ENCODE measurements around the gene CCDC7. TPM values are rescaled to one million over a fixed set of nuclear protein-coding genes. Genes with fewer than 3 reads are reported as not detected.

The CCDC7 gene
- total RNA-seq, 2 experiments from 2014 or later = 12.0 to 19.3 TPM

DNA sequence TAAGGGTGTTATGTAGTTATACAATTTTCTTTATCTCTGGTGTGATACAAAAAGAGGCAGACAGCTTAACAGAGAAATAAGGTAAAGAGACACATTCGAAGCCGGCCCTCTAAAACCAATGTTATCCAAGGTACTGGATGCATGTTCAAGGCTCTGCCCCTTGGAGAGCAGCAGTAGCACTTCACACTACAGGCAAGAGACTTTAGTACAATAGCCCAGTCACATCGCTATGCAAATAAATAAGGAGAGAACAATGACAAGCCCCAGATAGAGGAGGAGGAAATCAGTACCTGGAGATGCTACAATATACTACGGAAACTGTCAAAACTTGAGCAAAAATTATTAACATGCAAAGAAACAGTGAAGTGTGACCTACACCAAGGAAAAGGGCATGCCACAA lies 401.0 kb downstream of the CCDC7 start:
- Mint-ChIP-seq H3K27ac (no peak overlapping the region), H3K4me3 (no peak overlapping the region), H3K36me3 (no peaks in the 10 kb centered on the region), H3K4me1 (no peaks in the 10 kb centered on the region), H3K9me3 (ENCODE audit: low read depth) (no peaks in the 10 kb centered on the region), H3K27me3 (no peaks in the 10 kb centered on the region)
- no peak for ATAC-seq
- CTCF ChIA-PET = no interaction called here
- DNase-seq = no peak

DNA sequence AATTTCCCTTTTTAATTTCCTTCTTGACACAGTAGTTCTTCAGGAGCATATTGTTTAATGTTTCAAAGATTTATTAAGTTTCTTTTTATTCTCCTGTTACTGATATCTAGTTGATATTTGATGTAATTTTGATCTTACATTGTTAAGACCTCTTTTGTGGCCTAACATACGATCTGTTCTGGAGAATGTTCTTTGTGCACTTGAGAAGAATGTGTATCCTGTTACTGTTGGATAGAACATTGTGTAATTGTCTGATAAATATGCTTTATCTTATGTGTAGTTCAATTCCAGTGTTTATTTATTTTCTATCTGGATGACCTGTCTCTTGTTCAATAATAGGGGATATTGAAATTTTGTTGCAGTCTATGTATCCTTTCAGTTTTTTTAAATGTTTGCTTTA lies 405.4 kb downstream of the CCDC7 start:
- H3K9me3 Mint-ChIP-seq (ENCODE audit: low read depth) = no peaks in the 10 kb centered on the region
- peaks cover 1% of the 10 kb centered on the region for H3K4me1 Mint-ChIP-seq
- ATAC-seq = no peak
- no peaks in the 10 kb centered on the region for H3K36me3 Mint-ChIP-seq
- CTCF ChIA-PET = no interaction called here
- no peak overlapping the region for H3K4me3 Mint-ChIP-seq
- DNase-seq = no peak
- H3K27ac Mint-ChIP-seq = no peak overlapping the region
- no peaks in the 10 kb centered on the region for H3K27me3 Mint-ChIP-seq

DNA sequence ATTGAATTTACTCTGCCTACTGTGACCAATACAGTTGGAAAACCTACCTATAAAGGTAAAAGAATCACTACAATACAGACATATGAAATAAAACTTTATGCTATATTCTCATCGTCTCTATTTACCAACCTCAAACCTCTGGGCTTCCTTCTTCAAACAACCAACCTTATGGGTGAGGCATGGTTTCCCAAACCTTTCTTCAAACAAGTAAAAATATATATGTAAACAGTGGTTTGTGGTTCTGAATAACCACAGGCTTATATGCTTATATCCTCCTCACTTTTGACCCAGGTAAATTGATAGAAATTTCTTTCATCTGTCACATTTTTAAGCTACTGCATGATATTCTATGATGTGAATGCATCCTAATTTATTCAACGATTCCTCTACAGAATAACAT lies 408.5 kb downstream of the CCDC7 start:
- Mint-ChIP-seq H3K36me3 (no peaks in the 10 kb centered on the region), H3K4me1 (peaks cover 1% of the 10 kb centered on the region), H3K27ac (no peak overlapping the region), H3K27me3 (no peaks in the 10 kb centered on the region), H3K4me3 (no peak overlapping the region), H3K9me3 (ENCODE audit: low read depth) (peaks cover 2% of the 10 kb centered on the region)
- ATAC-seq (no peak), DNase-seq (no peak)
- CTCF ChIA-PET = no interaction called here

DNA sequence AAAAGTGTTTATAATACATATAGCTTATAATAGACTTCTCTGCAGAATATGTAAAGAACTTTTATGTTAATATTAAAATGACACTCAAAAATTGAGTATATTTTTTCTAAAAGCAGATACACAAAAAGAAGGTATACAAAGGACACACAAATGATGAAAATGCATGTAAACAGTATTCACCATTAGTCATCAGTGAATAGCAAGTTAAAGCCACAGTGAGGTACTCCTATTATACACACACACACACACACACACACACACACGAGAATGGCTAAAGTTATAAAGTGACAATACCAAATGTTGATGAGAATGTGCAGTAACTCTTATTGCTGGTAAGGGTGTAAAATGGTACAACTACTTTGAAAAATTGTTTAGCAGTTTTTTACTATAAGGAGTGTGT lies 419.2 kb downstream of the CCDC7 start:
- DNase-seq (no peak), ATAC-seq (no peak)
- no peaks in the 10 kb centered on the region for H3K36me3 Mint-ChIP-seq
- no peak overlapping the region for H3K4me3 Mint-ChIP-seq
- H3K9me3 Mint-ChIP-seq (ENCODE audit: low read depth) = no peaks in the 10 kb centered on the region
- CTCF ChIA-PET = no interaction called here
- H3K27ac Mint-ChIP-seq = no peak overlapping the region
- peaks cover 8% of the 10 kb centered on the region for H3K27me3 Mint-ChIP-seq
- H3K4me1 Mint-ChIP-seq = no peaks in the 10 kb centered on the region

DNA sequence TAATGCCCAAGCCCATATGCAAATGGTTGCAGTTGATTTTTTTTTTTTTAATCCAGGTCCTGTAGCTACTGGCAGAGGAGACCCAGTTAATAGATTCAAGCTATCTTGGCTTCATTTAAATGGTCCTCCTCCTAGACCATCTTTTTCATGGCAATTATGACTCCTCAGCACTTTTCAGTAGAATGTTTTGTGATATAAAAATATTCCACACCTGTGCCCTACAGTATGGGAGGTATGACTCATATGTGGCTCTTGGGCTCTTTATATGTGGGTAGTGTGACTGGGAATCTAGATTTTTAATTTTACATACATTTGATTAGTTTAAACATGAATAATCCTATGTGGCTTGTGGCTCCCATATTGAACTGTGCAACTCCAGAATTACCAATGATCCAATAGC lies 432.0 kb downstream of the CCDC7 start:
- Mint-ChIP-seq H3K4me3 (no peak overlapping the region), H3K9me3 (ENCODE audit: low read depth) (no peaks in the 10 kb centered on the region), H3K4me1 (no peaks in the 10 kb centered on the region), H3K27me3 (no peaks in the 10 kb centered on the region), H3K36me3 (no peaks in the 10 kb centered on the region), H3K27ac (no peak overlapping the region)
- CTCF ChIA-PET = no interaction called here
- DNase-seq (no peak), ATAC-seq (no peak)

DNA sequence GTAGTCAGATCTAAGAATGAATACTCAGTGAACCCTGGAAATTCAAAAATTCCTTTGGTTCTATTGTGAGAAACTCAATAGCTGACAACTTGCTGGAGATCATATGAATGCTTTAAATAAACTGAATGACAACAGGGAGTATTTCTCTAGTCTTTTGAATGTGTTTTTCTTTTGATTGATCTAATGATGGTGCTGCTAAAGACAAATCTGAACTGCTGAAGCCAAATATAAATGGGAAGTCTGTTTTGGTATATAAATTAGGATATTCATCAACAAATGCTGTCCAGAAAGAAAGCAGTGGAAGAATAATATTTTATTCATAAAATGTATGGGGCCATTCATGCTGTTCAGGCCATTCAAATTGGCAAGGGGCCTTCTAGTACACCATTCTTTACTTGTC lies 432.7 kb downstream of the CCDC7 start:
- no peak for ATAC-seq
- no peak overlapping the region for H3K4me3 Mint-ChIP-seq
- DNase-seq = no peak
- no peak overlapping the region for H3K27ac Mint-ChIP-seq
- H3K27me3 Mint-ChIP-seq = no peaks in the 10 kb centered on the region
- H3K9me3 Mint-ChIP-seq (ENCODE audit: low read depth) = no peaks in the 10 kb centered on the region
- CTCF ChIA-PET = no interaction called here
- H3K36me3 Mint-ChIP-seq = no peaks in the 10 kb centered on the region
- H3K4me1 Mint-ChIP-seq = no peaks in the 10 kb centered on the region

DNA sequence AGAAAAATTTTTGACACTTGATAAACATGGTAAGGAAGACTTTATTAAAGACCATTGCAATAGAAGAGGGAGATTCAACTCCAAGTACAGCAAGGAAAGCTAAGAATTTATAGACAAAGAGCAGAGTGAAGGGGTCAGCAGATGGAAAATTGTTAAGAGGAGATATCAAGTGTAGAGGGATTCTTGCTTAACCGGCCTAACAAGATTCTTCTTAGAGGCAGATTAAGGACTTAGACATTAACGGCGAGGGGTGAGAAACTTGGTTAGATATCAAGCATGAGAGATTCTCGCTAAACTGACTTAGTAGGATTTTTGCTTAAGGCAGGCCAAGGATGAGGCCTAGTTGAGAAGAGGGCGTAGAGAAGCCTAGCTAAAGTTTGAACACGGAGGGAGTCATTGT lies 436.1 kb downstream of the CCDC7 start:
- no peak for ATAC-seq
- Mint-ChIP-seq H3K27me3 (no peaks in the 10 kb centered on the region), H3K27ac (no peak overlapping the region), H3K9me3 (ENCODE audit: low read depth) (no peaks in the 10 kb centered on the region), H3K4me1 (no peaks in the 10 kb centered on the region), H3K36me3 (no peaks in the 10 kb centered on the region), H3K4me3 (no peak overlapping the region)
- no peak for DNase-seq
- CTCF ChIA-PET = no interaction called here

DNA sequence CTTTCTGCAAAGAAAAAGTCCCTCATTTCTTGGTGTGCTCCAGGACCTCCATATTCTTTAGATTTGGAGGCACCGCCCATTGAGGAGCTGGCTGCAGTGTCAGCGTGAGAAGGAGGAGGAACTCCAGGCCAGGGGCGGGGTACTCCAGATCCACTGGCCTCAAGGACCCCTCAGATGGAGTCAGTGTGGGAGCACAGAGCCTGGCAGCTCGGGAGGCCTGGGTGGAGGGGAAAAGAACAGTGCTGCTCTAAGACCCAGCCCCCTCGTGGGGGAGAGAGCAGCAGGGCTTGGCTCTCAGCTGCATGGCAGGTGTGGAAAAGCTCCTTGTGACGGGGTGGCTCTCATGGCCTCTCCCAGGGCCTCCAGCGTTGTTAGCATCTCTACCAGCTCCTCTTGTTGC lies 441.5 kb downstream of the CCDC7 start:
- DNase-seq = no peak
- Mint-ChIP-seq H3K27me3 (no peaks in the 10 kb centered on the region), H3K36me3 (no peaks in the 10 kb centered on the region), H3K4me1 (peaks cover 7% of the 10 kb centered on the region), H3K27ac (no peak overlapping the region), H3K4me3 (no peak overlapping the region), H3K9me3 (ENCODE audit: low read depth) (no peaks in the 10 kb centered on the region)
- CTCF ChIA-PET = no interaction called here
- no peak for ATAC-seq

DNA sequence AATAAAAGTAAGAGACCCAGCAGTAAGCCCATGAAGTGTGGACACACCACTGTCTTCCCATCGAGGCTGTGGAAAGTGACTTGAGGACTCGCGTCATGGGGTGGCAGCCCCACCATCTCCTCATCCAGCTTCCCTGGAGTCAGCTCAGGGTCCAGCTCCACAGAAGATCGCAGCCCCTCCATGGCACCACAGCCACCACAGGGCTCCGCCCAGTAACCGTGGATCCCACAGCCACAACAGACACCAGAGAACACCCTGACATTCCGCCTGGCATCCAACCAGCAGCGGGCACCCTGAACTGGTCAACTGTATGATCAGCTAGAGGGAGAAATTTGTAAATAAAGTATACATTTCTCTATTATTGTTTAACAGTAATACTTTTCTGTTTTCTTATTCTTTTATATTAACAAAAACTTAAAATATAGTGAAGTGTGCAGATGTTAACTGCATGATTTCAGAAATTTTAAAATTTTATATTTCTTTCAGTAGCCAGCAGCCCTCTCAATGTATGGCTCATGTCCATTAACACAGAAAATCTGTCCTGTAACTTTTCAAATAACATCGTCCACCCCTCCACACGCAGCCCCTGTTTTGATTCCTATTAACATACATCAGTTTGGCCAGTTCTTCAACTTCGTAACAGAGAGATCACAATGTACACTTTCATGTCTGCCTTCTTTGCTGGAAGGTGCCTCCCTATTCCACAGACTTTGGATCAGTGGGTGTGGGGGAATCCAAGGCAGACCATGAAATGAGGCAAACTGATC lies 442.4 kb downstream of the CCDC7 start:
- peaks cover 7% of the 10 kb centered on the region for H3K4me1 Mint-ChIP-seq
- ATAC-seq = no peak
- no peaks in the 10 kb centered on the region for H3K27me3 Mint-ChIP-seq
- H3K9me3 Mint-ChIP-seq (ENCODE audit: low read depth) = no peaks in the 10 kb centered on the region
- H3K36me3 Mint-ChIP-seq = no peaks in the 10 kb centered on the region
- no peak overlapping the region for H3K27ac Mint-ChIP-seq
- CTCF ChIA-PET = no interaction called here
- no peak overlapping the region for H3K4me3 Mint-ChIP-seq
- DNase-seq = no peak

DNA sequence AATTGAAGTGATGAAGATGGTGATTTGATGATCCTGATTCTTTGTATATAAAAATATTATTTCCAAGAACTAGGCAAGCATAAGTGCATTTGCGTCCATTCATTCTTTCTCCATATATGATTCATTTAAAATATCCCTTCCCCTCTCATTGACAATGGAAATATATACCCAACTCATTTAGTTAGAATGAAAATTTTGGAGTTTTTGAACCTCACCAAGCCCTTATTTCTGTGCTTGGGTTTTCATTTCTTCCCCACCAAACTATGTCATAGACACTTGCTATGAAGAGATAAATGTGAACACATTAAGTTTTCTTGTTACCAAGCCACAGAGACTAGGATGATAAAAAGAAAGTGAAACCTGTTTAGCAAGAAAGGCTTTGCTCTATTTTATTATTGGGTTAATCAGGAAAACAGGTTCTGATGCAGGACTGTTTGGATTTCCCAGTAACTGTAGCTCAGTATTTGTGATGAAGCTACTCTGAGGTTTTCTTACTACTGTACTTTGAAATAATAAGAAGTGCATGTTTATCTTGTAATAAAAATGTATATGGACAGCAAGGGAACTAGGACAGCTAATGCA lies 443.8 kb downstream of the CCDC7 start:
- no peaks in the 10 kb centered on the region for H3K36me3 Mint-ChIP-seq
- no peak overlapping the region for H3K4me3 Mint-ChIP-seq
- DNase-seq = no peak
- no peaks in the 10 kb centered on the region for H3K27me3 Mint-ChIP-seq
- no peak overlapping the region for H3K27ac Mint-ChIP-seq
- H3K9me3 Mint-ChIP-seq (ENCODE audit: low read depth) = no peaks in the 10 kb centered on the region
- CTCF ChIA-PET = no interaction called here
- ATAC-seq = peak; percentile 36
- H3K4me1 Mint-ChIP-seq = peaks cover 7% of the 10 kb centered on the region

DNA sequence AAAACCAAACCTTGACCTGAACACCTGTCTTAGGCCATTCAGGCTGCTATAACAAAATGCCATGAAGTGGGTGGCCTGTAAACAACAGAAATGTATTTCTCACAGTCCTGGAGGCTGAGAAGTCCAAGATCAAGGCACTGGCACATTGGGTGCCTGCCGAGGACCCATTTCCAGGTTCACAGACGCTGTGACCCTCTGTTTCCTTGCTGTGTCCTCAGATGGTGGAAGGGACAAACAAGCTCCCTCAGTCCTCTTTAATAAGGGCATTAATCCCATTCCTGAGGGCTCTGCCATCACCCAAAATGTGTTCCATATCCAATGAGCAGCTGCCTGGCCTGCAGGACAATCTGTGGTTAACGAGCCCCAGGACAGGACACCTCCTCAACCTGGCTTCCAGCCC lies 444.5 kb downstream of the CCDC7 start:
- DNase-seq (no peak), ATAC-seq (no peak)
- CTCF ChIA-PET = interaction anchor here (0.6 kb wide), 1 partner anchor 1795 kb away, joined by 3 read pairs; no protein-coding TSS in a partner anchor
- H3K4me3 Mint-ChIP-seq = no peak overlapping the region
- no peaks in the 10 kb centered on the region for H3K27me3 Mint-ChIP-seq
- H3K4me1 Mint-ChIP-seq = peaks cover 7% of the 10 kb centered on the region
- no peak overlapping the region for H3K27ac Mint-ChIP-seq
- no peaks in the 10 kb centered on the region for H3K9me3 Mint-ChIP-seq (ENCODE audit: low read depth)
- H3K36me3 Mint-ChIP-seq = peaks cover 2% of the 10 kb centered on the region

DNA sequence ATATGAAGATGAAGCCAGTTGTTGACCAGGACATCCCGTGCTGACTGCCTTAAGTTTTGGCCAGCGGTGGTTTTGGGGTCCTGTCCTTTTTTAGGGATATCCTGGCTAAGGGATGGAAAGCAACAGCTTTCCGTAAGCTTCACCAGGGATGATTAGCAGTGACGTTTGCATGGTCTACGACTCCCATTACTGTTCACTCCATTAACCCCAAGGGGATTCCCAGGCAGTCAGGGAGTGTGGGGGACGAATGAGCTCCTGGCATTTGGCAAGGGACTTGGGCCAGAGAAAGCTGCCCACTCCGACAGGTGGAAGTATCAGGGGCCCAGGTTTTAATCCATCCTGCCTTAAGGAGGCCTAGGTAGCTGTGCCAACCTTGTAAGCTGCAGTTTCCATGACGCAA lies 445.3 kb downstream of the CCDC7 start:
- Mint-ChIP-seq H3K4me3 (no peak overlapping the region), H3K27ac (no peak overlapping the region), H3K4me1 (peaks cover 7% of the 10 kb centered on the region), H3K27me3 (no peaks in the 10 kb centered on the region), H3K36me3 (peaks cover 4% of the 10 kb centered on the region), H3K9me3 (ENCODE audit: low read depth) (no peaks in the 10 kb centered on the region)
- CTCF ChIA-PET = interaction anchor here (0.6 kb wide), 1 partner anchor 1796 kb away, joined by 3 read pairs; no protein-coding TSS in a partner anchor
- ATAC-seq = no peak
- no peak for DNase-seq

DNA sequence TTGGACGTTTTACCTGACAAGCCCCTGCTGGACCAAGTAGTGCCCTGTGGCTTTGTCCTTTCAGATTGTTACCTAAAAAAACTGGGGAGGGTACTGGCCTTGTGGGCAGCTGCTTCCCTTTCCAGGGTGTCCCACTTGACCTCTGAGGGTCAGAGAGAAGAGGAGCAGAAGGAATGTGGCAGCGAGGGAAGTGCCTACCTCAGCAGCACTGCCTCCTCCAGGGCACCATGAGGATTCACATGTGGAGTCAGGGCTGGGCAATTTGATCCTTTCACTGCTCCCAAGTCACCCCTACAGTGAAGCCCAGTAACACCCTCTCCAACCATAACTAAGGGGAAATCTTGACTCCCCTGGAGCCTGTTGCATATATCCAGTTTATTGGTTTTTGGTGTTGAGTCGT lies 447.5 kb downstream of the CCDC7 start:
- Mint-ChIP-seq H3K4me1 (peaks cover 7% of the 10 kb centered on the region), H3K4me3 (no peak overlapping the region), H3K36me3 (peaks cover 21% of the 10 kb centered on the region), H3K27ac (no peak overlapping the region), H3K9me3 (ENCODE audit: low read depth) (no peaks in the 10 kb centered on the region), H3K27me3 (no peaks in the 10 kb centered on the region)
- ATAC-seq = no peak
- DNase-seq = no peak
- CTCF ChIA-PET = no interaction called here

DNA sequence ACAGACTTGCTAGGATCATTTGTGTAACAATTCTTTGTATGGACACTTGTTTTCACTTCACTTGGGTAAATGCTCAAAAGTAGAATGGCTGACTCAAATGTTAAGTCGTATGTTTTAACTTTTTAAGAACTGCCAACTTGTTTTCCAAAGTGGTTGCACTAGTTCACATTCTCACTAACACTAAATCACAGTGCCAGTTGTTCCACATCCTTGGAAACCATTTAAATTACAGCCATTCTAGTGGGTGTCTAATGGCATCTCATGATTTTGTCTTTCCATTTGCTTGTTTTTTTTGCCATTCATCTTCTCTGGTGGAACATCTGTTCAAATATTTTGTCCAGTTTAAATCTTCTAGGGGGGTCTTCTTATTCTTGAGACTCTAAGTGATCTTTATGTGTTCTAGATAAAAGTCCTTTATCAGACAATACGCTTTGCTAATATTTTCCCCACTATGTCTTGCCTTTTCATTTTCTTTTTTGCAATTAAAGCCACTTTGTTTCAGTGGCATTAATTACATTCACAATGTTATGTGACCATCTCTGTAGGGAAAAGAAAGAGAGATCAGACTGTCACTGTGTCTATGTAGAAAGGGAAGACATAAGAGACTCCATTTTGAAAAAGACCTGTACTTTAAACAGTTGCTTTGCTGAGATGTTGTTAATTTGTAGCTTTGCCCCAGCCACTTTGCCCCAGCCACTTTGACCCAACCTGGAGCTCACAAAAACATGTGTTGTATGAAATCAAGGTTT lies 448.1 kb downstream of the CCDC7 start:
- Mint-ChIP-seq H3K4me1 (peaks cover 7% of the 10 kb centered on the region), H3K4me3 (no peak overlapping the region), H3K9me3 (ENCODE audit: low read depth) (no peaks in the 10 kb centered on the region), H3K36me3 (peaks cover 23% of the 10 kb centered on the region), H3K27me3 (no peaks in the 10 kb centered on the region), H3K27ac (no peak overlapping the region)
- ATAC-seq (no peak), DNase-seq (no peak)
- CTCF ChIA-PET = no interaction called here
